Panc1 (cell line): ENCODE measurements around the gene TIMM17B. TPM values are rescaled to one million over a fixed set of nuclear protein-coding genes. Genes with fewer than 3 reads are reported as not detected.

Experiments used
- ATAC-seq: fragments of 200-7000 bp; cut with Tn5 transposase; 2 replicates; pipeline ENCODE4 v1.9.1; 2020; ENCODE audit warnings: mild to moderate bottlenecking, moderate library complexity
- Bru-seq: library from RNA; stranded (reverse); fragments of 400-500 nt; gene quantifications from one replicate; lab custom pipeline; 2021; lab: Mats Ljungman, UMichigan
- BruChase-seq, 2 experiments: library from RNA; stranded (reverse); fragments of 400-500 nt; gene quantifications; one replicate each; lab custom pipeline; 2021; lab: Mats Ljungman, UMichigan
- BruUV-seq: library from RNA; stranded (reverse); fragments of 400-500 nt; replicated peaks from 2 replicates; lab custom pipeline; 2021; lab: Mats Ljungman, UMichigan
- CTCF ChIA-PET: fragments of 300-600 bp; sonication (Branson Sonifier 250); formaldehyde crosslinking; loops from one replicate; lab custom pipeline; 2022; ENCODE audit warnings: antibody characterized with exemption; lab: Charles Lee
- POLR2A ChIA-PET: fragments of 300-600 bp; sonication (Branson Sonifier 250); formaldehyde crosslinking; loops from one replicate; lab custom pipeline; 2022; ENCODE audit warnings: antibody characterized with exemption; lab: Charles Lee
- DNase-seq: peaks from one replicate; pipeline ENCODE4 v3.0.0-alpha.2; 2010; ENCODE audit warnings: low read depth, low spot score
- H3K27ac ChIP-seq: 2 replicates; pipeline ENCODE4 v1.5.1; 2011; ENCODE audit warnings: mild to moderate bottlenecking, low read length, inconsistent platforms
- H3K27me3 ChIP-seq: fragments of 200-500 bp; sonication (Bioruptor generic); 2 replicates; pipeline ENCODE4 v1.6.0; 2014; ENCODE audit warnings: low read length, inconsistent platforms; ENCODE audit not compliant: control insufficient read depth, insufficient read depth
- H3K36me3 ChIP-seq: fragments of 200-500 bp; sonication (Bioruptor generic); 2 replicates; pipeline ENCODE4 v1.5.1; 2014; ENCODE audit warnings: inconsistent platforms, mild to moderate bottlenecking, low read length, moderate library complexity; ENCODE audit not compliant: control insufficient read depth, insufficient read depth
- H3K4me1 ChIP-seq: 2 replicates; pipeline ENCODE4 v1.5.1; 2011; ENCODE audit warnings: inconsistent platforms, mild to moderate bottlenecking, low read length, moderate library complexity; ENCODE audit not compliant: control insufficient read depth, insufficient read depth
- H3K4me3 ChIP-seq, 2 experiments: 2 replicates each; pipeline ENCODE4 v1.5.1; 2011 to 2012; ENCODE audit warnings: low read depth in 2 of 2, low read length in 2 of 2, mild to moderate bottlenecking in 2 of 2, inconsistent platforms in 1 of 2, moderate library complexity in 1 of 2
- H3K9me3 ChIP-seq: fragments of 200-500 bp; sonication (Bioruptor generic); 2 replicates; pipeline ENCODE4 v1.5.1; 2014; ENCODE audit warnings: low read depth, mild to moderate bottlenecking, inconsistent platforms, low read length, moderate library complexity; ENCODE audit not compliant: control insufficient read depth, insufficient read depth
- POLR2AphosphoS5 ChIP-seq: IDR thresholded peaks from 2 replicates; pipeline ENCODE4 v1.6.1; 2012; ENCODE audit warnings: mild to moderate bottlenecking, low read depth, low read length, moderate library complexity
- REST ChIP-seq, 2 experiments: IDR thresholded peaks; 2 replicates each; pipeline ENCODE4 v1.6.1; 2011 to 2012; ENCODE audit warnings: low read depth in 2 of 2, control low read depth in 1 of 2, low read length in 1 of 2, mild to moderate bottlenecking in 1 of 2, moderate library complexity in 1 of 2; ENCODE audit not compliant: insufficient read depth in 1 of 2
- SIN3A ChIP-seq: IDR thresholded peaks from 2 replicates; pipeline ENCODE4 v1.6.1; 2012; ENCODE audit warnings: low read depth, mild to moderate bottlenecking, low read length, moderate library complexity, borderline replicate concordance; ENCODE audit not compliant: insufficient read depth
- TCF7L2 ChIP-seq: IDR thresholded peaks from 2 replicates; pipeline ENCODE4 v1.6.1; 2011; ENCODE audit warnings: mild to moderate bottlenecking, low read depth, low read length, inconsistent platforms
- in situ Hi-C: cut with HindIII; loops from 2 replicates; pipeline ENCODE4 v1.10.0; 2016; ENCODE audit warnings: low sequenced_read_pairs, low pct_unique_long_range_greater_than_20kb
- intact Hi-C: fragments of 100-400 bp; cut with micrococcal nuclease; formaldehyde crosslinking; loops from one replicate; pipeline ENCODE4 v1.10.0; 2022; ENCODE audit not compliant: unreplicated experiment
- long read RNA-seq: library from polyadenylated mRNA; unstranded; transcript quantifications from one replicate; pipeline ENCODE4 v2.0.0, GENCODE V29; 2021; ENCODE audit not compliant: unreplicated experiment
- polyA plus RNA-seq: library from polyadenylated mRNA; unstranded; fragments of >200 nt; gene quantifications from one replicate; pipeline ENCODE4 v1.2.1, GENCODE V29; 2012; ENCODE audit warnings: missing spikeins; ENCODE audit not compliant: insufficient read length
- total RNA-seq: library from RNA; stranded (reverse); gene quantifications from one replicate; pipeline ENCODE4 v1.2.1, GENCODE V29; 2021; ENCODE audit not compliant: unreplicated experiment
- TF ChIP-seq, protein P1 (sequence below): fragments of 450-650 bp; IDR thresholded peaks from 2 replicates; pipeline ENCODE4 v1.5.1; 2017; ENCODE audit warnings: mild to moderate bottlenecking

TIMM17B gene
- total RNA-seq (92.1 TPM), Bru-seq, nascent RNA (percentile 74 among the genes with signal in this experiment), BruChase-seq, experiment 1, labeled RNA remaining after a 2-hour chase (percentile 74 among the genes with signal in this experiment), BruChase-seq, experiment 2, labeled RNA remaining after a 6-hour chase (percentile 80 among the genes with signal in this experiment)
- polyA plus RNA-seq: 95.5 TPM
- long read RNA-seq, partial matches to known transcripts: 52 of 61 reads
- long read RNA-seq, other reads (novel, unspliced or antisense): 8 of 61 reads

GRCh38 chrX:48897625-48898306, at the start of gene TIMM17B, which contains the start of gene PQBP1:
Gene TIMM17B (minus strand): TSS chrX:48897768. CDS start chrX:48897749, 19 bp downstream.
Gene PQBP1 (plus strand): TSS chrX:48897930. CDS start chrX:48898510, 580 bp downstream.
- intact Hi-C loops: no loop called here
- DNase-seq (peak; percentile 94), ATAC-seq (peak; percentile 93)
- Histone ChIP-seq H3K27me3 (no peaks in the 10 kb centered on the region), H3K27ac (peak within 1 kb of the TSS; percentile 94), H3K4me3 (peak within 1 kb of the TSS; percentile 71 to 82), H3K36me3 (0 out of 2 replicates have a peak, but pooled peaks cover 2% of the 10 kb centered on the region), H3K4me1 (peaks cover 6% of the 10 kb centered on the region; the same call in 1 of the 2 replicates), H3K9me3 (no peaks in the 10 kb centered on the region)
- TF ChIP-seq SIN3A: peak; percentile 66; the same call in 1 of the 2 replicates
- no peak for TF ChIP-seq REST (IDR thresholded peaks at IDR 0.05; ENCODE audit: insufficient read depth in 1 of 2, low read depth in 2 of 2, low read length in 1 of 2)
- TF ChIP-seq POLR2AphosphoS5: peak; percentile 79
- POLR2A ChIA-PET: interaction anchor here (0.7 to 1.3 kb wide), 2 partner anchors 13 to 14 kb away, joined by 3 to 6 read pairs; partner anchors contain the start of gene SLC35A2
- CTCF ChIA-PET: interaction anchor here (0.6 kb wide), 1 partner anchor 158 kb away, joined by 4 read pairs; no protein-coding TSS in a partner anchor
- in situ Hi-C loops: no loop called here
- BruUV-seq: no TSS peak

GRCh38 chrX:48945517-48946348, 48.2 kb upstream of the TIMM17B start:
- Histone ChIP-seq H3K27me3 (no peaks in the 10 kb centered on the region), H3K9me3 (no peaks in the 10 kb centered on the region), H3K4me1 (no peaks in the 10 kb centered on the region), H3K27ac (no peak overlapping the region), H3K36me3 (no peaks in the 10 kb centered on the region), H3K4me3 (no peak overlapping the region)
- BruUV-seq: no TSS peak
- TF ChIP-seq TCF7L2 (no peak), REST (IDR thresholded peaks at IDR 0.05; ENCODE audit: insufficient read depth in 1 of 2, low read depth in 2 of 2, low read length in 1 of 2) (no peak), SIN3A (no peak)
- TF ChIP-seq, protein P1, sequence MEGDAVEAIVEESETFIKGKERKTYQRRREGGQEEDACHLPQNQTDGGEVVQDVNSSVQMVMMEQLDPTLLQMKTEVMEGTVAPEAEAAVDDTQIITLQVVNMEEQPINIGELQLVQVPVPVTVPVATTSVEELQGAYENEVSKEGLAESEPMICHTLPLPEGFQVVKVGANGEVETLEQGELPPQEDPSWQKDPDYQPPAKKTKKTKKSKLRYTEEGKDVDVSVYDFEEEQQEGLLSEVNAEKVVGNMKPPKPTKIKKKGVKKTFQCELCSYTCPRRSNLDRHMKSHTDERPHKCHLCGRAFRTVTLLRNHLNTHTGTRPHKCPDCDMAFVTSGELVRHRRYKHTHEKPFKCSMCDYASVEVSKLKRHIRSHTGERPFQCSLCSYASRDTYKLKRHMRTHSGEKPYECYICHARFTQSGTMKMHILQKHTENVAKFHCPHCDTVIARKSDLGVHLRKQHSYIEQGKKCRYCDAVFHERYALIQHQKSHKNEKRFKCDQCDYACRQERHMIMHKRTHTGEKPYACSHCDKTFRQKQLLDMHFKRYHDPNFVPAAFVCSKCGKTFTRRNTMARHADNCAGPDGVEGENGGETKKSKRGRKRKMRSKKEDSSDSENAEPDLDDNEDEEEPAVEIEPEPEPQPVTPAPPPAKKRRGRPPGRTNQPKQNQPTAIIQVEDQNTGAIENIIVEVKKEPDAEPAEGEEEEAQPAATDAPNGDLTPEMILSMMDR: peak; percentile 90
- intact Hi-C loops: no loop called here
- CTCF ChIA-PET: interaction anchor here (0.7 kb wide), 1 partner anchor 1666 kb away, joined by 5 read pairs; no protein-coding TSS in a partner anchor
- peak; percentile 96 for ATAC-seq
- in situ Hi-C loops: no loop called here
- no peak for DNase-seq
- POLR2A ChIA-PET: no interaction called here
